ENCODE data around the gene PTPN22.
"Not testable (repeated sequence)": the region's sequence is repeated elsewhere in the genome, so short reads cannot be mapped to it uniquely, and the experiment has no call there.

PTPN22 gene

DNA sequence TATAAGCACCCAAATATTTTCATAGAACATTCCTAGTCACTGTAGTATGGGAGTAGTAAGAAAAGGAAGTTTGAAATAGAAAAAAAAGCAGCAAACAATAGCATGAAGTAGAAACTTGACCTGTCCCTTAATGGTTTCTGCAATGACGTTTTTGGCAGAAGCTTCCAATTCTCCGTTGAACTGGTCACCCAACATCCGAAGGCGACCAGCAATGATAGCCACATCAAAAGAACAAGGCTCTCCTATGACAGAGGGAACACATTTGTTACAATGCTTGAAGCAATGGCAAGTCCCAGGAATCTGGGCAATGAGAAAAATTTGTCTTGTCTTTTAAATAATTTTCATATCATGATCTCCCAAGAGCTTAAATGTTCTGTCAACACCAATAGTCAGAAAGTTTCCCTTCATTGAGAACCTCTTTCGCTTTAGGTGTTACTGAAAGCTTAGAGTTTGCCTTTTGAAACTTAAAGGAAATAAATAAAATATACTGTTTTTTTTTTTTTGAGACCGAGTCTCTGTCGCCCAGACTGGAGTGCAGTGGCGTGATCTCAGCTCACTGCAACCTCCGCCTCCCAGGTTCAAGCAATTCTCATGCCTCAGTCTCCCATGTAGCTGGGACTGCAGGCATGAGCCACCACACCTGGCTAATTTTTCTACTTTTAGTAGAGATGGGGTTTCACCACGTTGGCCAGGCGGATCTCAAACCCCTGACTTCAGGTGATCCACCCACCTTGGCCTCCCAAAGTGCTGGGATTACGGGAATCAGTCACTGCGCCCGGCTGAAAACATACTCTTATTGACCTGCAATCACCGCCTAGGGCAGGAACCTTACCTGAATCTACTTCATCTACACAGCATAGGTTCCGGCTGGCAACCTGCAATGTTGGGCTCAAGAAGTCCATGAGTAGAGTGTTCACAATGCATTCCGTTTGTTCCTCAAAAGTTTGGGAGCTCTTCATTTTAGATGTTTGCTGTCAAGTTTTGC lies 15.2 kb upstream of the PTPN22 start:
- no peak for DNase-seq

DNA sequence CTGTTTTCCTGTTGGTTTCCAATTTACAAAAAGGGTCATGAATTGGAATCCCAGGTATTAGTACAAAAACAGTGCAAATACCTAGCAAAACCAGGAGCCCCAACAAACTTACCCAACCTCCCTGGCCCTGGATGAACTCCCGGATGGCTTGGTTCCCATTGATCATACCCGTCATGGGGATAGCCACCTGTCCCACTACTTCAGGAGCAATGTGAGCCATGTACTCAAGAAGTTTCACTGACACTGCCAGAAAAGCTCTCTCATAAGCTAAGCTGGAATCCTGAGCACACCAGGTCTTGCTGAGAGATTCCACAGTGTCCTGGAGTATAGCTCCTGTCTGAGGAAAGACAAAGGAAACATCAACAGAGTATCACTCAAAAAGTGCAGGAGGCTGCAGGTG lies 10.1 kb upstream of the PTPN22 start:
- DNase-seq = no peak

GRCh38 chr1:113879739-113880038 lies 8.2 kb upstream of the PTPN22 start:
- DNase-seq = no peak

DNA sequence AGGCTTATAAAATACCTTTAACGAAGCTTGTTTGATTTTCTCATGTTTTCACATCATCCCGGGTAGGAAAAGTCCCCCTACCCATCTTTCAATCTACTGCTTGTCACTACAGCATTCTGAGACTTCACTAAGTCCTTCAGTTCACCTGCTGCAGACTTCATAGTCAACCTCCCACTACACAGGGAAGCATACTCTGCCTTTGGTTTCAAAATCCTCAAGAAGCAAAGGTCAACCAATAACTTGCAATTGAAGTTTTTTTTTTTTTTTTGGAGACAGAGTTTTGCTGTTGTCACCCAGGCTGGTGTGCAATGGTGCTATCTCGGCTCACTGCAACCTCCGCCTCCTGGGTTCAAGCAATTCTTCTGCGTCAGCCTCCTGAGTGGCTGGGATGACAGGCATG lies 4.7 kb upstream of the PTPN22 start:
- no peak for DNase-seq

- DNase-seq = no peak
Measured at GRCh38 chr1:113875714-113876113, 4.2 kb upstream of the PTPN22 start.

DNA sequence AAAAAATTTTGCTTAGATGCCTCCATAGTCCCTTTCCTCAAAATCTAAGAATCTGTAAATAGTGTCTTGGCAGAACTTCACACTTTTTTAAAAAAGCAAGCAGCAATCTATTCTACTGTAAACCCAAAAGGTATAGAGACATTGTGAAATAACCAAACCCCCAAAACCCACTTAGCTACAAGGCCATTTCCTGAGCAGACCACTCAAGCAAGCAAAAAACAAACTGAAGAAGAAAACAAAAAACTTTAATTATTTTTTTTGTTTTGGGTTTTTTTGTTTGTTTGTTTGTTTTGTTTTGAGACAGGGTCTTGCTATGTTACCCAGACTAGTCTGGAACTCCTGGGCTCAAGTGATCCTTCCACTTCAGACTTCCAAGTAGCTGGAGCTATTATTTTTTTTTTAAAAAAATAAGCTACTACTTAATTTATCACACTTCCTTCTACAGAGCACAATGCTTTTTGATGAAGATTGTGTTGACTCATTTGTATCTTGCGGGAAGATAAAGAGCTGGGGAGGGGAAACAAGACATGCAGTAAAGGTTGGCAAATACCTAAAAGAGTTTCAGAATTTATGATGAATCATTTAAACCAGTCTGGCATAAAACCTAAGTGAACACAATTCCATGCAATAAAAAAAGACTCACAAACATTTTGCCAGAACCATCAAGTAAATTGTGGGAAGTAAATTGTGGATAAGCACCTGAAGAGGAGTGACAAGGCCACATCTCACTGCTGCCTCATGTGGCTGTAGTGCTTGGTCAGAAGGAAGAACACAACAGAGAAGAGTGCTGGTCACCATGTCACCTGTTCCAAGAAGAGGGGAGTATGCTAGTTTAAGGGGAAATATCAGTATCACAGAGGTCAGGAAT lies 2.7 kb upstream of the PTPN22 start:
- DNase-seq = peak; percentile 56

GRCh38 chr1:113872219-113872935 lies 865 bp upstream of the PTPN22 start:
- DNase-seq = peak; percentile 49

DNA sequence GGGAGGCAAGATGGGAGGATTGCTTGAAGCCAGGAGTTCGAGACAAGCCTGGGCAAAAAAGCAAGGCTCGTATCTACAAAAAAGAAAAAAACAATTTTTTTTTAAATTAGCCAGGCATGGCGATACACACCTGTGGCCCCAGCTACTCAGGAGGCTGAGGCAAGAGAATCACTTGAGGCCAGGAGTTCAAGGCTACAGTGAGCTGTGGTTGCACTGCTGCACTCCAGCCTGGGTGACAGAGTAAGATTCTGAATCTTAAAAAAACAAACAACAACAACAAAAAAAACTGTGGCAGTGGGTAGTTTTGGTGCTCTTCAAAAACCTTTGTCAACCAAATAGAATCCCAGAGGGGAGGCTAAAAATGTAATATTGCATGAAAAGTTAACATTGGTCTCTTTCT lies 734 bp downstream of the PTPN22 start:
- peak; percentile 51 for DNase-seq

DNA sequence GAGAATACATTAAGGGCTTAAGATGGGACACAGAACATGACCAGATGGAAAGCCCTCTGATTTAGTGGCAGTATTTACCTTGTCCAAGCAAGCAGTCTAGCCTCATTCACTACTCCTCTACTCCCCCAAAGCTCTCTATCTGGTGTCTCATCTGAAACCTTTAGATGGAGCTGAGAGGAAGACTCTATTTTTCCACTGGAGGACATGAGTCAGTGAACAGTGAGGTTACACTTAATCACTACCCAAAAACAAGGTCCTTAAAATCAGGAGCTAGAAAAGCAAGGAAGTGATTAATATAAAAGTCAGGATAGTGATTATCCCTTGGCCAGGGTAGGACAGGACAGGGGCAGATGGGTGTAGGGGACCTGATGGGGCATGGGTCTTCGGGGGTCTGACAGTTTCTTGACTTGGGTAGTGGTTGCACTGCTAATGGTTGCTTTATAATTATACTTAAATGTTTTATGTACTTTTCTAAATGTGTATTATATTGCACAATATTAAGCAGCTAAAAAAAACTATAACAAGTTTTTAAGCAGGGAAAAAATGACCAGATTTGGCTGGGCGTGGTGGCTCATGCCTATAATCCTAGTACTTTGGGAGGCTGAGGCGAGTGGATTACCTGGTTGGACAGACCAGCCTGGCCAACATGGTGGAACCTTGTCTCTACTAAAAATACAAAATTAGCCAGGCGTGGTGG lies 3.0 kb downstream of the PTPN22 start:
- no peak for DNase-seq

- no peak for DNase-seq
Measured at GRCh38 chr1:113861641-113862040, 9.9 kb downstream of the PTPN22 start.

DNA sequence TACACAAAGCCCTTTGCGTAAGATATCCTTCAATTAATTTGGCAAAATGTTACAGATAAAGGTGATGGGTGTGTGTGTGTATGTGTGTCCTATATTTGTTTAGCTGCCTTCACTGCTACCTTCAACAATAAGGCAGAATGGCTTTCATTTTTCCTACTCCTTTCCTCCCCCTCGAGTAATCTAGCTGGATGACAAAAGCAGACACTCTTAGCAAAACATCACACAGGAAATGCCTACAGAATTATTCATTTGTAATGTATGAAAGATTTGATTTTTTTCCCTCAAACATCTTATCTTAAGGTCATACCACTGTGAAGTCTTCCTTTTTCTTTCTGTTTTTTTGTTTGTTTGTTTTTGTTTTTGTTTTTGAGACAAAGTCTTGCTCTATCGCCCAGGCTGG lies 10.6 kb downstream of the PTPN22 start:
- no peak for DNase-seq

- DNase-seq = peak; percentile 25
Measured at GRCh38 chr1:113859478-113860175, 11.9 kb downstream of the PTPN22 start.

GRCh38 chr1:113858982-113859381 lies 12.5 kb downstream of the PTPN22 start:
- DNase-seq = no peak

DNA sequence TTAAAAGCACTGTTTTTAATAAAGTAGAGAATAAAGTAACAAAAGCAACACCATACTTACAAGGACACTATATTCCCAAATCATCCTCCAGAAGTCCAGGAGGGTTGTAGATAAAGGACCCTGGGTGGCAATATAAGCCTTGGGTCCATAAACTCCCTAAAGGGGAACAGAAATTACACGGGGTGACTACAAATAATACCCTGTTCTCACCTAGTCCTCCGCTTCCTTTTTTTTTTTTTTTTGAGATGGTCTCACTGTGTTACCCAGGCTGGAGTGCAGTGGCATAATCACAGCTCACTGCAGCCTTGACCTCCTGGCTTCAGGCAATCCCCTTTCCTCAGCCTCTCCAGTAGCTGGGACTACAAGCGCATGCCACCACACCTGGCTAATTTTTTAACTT lies 13.1 kb downstream of the PTPN22 start:
- no peak for DNase-seq

DNA sequence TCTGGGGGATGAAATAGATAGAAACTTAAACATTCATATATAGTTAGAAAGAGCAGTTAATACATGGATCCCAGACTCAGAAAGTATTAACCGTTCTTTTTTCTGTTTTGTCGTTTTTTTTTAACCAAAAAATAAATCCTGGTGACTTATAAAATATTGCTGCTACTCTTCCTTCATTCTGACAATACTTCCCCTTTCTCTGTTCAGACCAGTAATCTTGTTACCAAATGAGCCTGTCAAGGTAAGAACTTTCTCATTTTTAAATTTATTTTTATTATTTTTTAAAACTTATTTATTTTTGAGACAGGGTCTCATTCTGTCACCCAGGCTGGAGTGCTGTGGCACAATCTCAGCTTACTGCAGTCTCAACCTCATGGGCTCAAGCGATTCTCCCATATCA lies 13.7 kb downstream of the PTPN22 start:
- no peak for DNase-seq

GRCh38 chr1:113856401-113856790 lies 15.1 kb downstream of the PTPN22 start:
- DNase-seq = no peak

DNA sequence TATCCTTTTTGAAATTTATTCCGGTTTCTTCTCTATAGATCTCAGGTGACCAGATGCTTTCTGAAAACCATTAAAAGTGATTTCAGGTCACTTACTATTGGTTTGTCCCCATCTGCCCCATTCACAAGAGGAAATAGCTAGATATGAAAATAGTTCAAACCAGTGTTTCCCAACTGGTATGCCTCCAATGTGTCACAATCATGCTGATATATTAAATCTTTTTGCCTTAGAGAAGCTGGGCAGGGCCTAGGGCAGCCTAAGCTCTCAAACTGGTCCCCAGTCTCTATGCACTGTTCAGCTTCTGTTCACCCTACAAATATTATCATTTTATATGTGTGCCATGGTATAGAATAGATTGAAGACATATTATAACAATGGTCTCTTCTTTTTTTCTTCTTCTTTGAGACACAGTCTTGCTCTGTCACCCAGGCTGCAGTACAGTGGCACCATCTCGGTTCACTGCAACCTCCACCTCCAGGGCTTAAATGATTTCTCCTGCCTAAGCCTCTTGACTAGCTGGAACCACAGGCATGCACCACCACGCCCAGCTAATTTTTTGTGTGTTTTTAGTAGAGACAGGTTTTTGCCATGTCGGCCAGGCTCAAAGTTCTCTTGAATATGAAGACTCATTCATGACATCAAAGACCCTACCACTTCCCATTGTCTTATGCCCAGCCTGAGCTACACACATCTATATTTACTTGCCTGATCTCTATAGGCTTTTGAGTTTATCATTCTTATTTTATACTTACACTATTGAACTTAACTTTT lies 15.7 kb downstream of the PTPN22 start:
- DNase-seq = no peak

DNA sequence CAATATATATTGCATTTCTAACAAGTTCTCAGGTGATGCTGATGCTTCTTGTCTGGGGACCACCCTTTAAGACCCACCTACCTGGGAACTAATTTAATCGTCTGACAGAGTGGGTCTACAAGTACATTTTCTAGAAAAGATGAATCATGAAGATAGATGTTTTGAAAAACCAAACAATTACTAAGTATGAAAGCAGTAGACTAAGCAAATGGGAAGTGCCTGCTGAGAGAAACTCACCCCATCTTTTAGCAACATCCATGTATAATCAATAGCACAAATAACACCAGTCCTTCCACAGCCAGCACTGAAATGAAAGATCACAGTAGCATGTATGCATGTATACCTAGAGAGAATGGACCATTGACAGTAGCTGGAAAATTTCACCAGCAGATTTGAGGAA lies 17.3 kb downstream of the PTPN22 start:
- no peak for DNase-seq

DNA sequence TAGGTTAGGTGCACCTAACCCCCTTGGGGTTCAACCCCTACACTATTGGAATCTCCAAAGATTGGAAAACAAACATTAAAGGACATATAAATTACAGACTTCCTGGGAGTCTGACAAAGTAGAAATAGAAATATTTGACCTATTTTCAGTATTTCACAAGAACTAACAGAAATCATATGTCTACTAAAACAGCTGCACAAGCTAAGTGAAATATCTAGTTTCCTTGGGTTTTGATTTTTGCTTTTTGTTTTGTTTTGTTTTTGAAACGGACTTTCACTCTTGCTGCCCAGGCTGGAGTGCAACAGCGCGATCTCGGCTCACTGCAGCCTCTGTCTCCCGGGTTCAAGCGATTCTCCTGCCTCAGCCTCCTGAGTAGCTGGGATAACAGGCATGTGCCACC lies 18.8 kb downstream of the PTPN22 start:
- DNase-seq = not testable (repeated sequence)

DNA sequence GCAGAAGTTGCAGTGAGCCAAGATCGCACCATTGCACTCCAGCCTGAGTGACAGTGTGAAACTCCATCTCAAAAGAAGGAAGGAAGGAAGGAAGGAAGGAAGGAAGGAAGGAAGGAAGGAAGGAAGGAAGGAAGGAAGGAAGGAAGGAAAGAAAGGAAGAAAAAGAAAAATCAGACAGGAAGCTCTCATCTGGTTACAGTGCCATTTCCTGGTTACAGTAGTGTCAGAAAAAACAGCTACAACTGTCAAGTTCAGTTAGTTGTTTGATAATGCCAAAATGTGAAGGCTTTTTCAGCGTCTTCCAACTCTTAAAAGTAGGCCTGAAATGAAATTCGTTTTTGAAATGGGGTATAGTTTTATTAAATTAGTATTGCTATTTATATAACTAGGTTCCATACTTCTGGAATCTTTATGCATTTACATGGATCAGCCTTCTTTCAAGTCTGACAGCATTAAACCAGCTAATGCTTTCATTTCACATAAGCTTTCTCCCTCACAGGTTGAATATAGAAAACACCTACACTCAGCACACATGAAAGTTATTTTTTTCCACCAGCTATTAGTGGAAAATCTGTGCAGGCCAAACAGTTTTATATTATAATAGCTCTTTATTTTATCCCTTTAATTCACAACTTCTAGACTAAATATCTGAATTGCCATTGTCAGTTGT lies 21.2 kb downstream of the PTPN22 start:
- DNase-seq = peak; percentile 46

DNA sequence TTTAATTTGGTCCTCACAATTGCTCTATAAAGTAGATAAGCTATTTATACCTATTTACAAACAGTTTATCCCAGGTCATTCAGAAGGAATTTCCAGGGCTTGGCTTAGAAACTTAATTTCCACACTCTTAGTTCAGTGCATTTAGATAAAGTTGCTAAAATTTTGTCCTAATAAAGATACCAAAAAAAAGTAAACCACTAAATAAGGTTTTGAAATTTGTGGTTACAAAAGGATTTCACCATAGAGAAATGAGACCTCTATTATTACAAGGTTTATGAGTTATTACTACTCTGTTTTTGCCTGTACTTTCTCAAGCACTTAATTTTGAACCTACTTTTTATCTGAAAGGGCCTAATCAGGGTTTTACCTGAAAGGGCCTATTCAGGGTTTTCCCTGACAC lies 22.4 kb downstream of the PTPN22 start:
- no peak for DNase-seq
